Astrocyte (in vitro differentiated cells and primary cell): ENCODE data around the gene KRTAP5-1. TPM values are rescaled to one million over a fixed set of nuclear protein-coding genes. Genes with fewer than 3 reads are reported as not detected.

Source experiments
- DNase-seq: peaks from one replicate; pipeline ENCODE4 v3.0.0-alpha.2; 2010; ENCODE audit warnings: low read depth
- FAIRE-seq: peaks from 2 replicates; lab custom pipeline; 2011; peaks lifted over from hg19 to GRCh38; lab: Jason Lieb, UNC
- H2AFZ ChIP-seq: 2 replicates; pipeline ENCODE4 v1.6.0; 2012; ENCODE audit warnings: low read depth, low read length, inconsistent platforms
- H3K27ac ChIP-seq: 2 replicates; pipeline ENCODE4 v1.5.1; 2011; ENCODE audit warnings: low read depth, low read length, inconsistent platforms
- H3K27me3 ChIP-seq: 2 replicates; pipeline ENCODE4 v1.6.0; 2011; ENCODE audit warnings: low read length, inconsistent platforms; ENCODE audit not compliant: insufficient read depth
- H3K36me3 ChIP-seq: 2 replicates; pipeline ENCODE4 v1.5.1; 2011; ENCODE audit warnings: low read length, inconsistent platforms; ENCODE audit not compliant: insufficient read depth
- H3K4me1 ChIP-seq: 2 replicates; pipeline ENCODE4 v1.5.1; 2011; ENCODE audit warnings: low read length, inconsistent platforms; ENCODE audit not compliant: insufficient read depth
- H3K4me2 ChIP-seq: 2 replicates; pipeline ENCODE4 v1.6.0; 2012; ENCODE audit warnings: low read length, inconsistent platforms
- H3K4me3 ChIP-seq: 2 replicates; pipeline ENCODE4 v1.5.1; 2011; ENCODE audit warnings: low read depth, mild to moderate bottlenecking, low read length, inconsistent platforms; ENCODE audit not compliant: insufficient read depth
- H3K79me2 ChIP-seq: 2 replicates; pipeline ENCODE4 v1.6.0; 2012; ENCODE audit warnings: mild to moderate bottlenecking, low read length, inconsistent platforms; ENCODE audit not compliant: insufficient read depth
- H3K9ac ChIP-seq: 2 replicates; pipeline ENCODE4 v1.6.0; 2012; ENCODE audit warnings: mild to moderate bottlenecking, low read length, inconsistent platforms
- H3K9me3 ChIP-seq: 2 replicates; pipeline ENCODE4 v1.5.1; 2012; ENCODE audit warnings: low read depth, mild to moderate bottlenecking, low read length, inconsistent platforms; ENCODE audit not compliant: insufficient read depth
- H4K20me1 ChIP-seq: 2 replicates; pipeline ENCODE4 v1.6.0; 2012; ENCODE audit warnings: low read length, inconsistent platforms; ENCODE audit not compliant: insufficient read depth
- H3K27ac Mint-ChIP-seq: one replicate; pipeline ENCODE4 v1.8.0; 2021; ENCODE audit warnings: mild to moderate bottlenecking, mixed read lengths; ENCODE audit not compliant: unreplicated experiment
- H3K27me3 Mint-ChIP-seq: one replicate; pipeline ENCODE4 v1.8.0; 2021; ENCODE audit warnings: low read depth, mixed read lengths; ENCODE audit not compliant: unreplicated experiment
- H3K36me3 Mint-ChIP-seq: one replicate; pipeline ENCODE4 v1.8.0; 2021; ENCODE audit warnings: low read depth, mixed read lengths; ENCODE audit not compliant: unreplicated experiment
- H3K4me1 Mint-ChIP-seq: one replicate; pipeline ENCODE4 v1.8.0; 2021; ENCODE audit warnings: low read depth, mixed read lengths; ENCODE audit not compliant: unreplicated experiment
- H3K4me3 Mint-ChIP-seq: one replicate; pipeline ENCODE4 v1.8.0; 2021; ENCODE audit warnings: mild to moderate bottlenecking, moderate library complexity, mixed read lengths; ENCODE audit not compliant: unreplicated experiment
- H3K9me3 Mint-ChIP-seq: one replicate; pipeline ENCODE4 v1.8.0; 2021; ENCODE audit warnings: mild to moderate bottlenecking, mixed read lengths; ENCODE audit not compliant: unreplicated experiment
- EZH2 ChIP-seq: IDR thresholded peaks from 2 replicates; pipeline ENCODE4 v1.6.1; 2012; ENCODE audit warnings: mild to moderate bottlenecking, low read length, inconsistent platforms; ENCODE audit not compliant: insufficient read depth
- total RNA-seq: library from RNA; stranded (reverse); gene quantifications from 2 replicates; pipeline ENCODE4 v1.2.1, GENCODE V29; 2021
- TF ChIP-seq, protein P1 (sequence below): IDR thresholded peaks from 2 replicates; pipeline ENCODE4 v1.5.1; 2011; ENCODE audit warnings: low read depth, mild to moderate bottlenecking, inconsistent platforms, low read length, moderate library complexity; ENCODE audit not compliant: insufficient read depth

Gene KRTAP5-1
- total RNA-seq, 1 donor from 2014 or later: not detected

GRCh38 chr11:1567721-1568100, 17.4 kb downstream of the KRTAP5-1 start:
- H4K20me1 ChIP-seq: peaks cover 83% of the 10 kb centered on the region
- H3K4me2 ChIP-seq: no peak overlapping the region
- TF ChIP-seq, protein P1, sequence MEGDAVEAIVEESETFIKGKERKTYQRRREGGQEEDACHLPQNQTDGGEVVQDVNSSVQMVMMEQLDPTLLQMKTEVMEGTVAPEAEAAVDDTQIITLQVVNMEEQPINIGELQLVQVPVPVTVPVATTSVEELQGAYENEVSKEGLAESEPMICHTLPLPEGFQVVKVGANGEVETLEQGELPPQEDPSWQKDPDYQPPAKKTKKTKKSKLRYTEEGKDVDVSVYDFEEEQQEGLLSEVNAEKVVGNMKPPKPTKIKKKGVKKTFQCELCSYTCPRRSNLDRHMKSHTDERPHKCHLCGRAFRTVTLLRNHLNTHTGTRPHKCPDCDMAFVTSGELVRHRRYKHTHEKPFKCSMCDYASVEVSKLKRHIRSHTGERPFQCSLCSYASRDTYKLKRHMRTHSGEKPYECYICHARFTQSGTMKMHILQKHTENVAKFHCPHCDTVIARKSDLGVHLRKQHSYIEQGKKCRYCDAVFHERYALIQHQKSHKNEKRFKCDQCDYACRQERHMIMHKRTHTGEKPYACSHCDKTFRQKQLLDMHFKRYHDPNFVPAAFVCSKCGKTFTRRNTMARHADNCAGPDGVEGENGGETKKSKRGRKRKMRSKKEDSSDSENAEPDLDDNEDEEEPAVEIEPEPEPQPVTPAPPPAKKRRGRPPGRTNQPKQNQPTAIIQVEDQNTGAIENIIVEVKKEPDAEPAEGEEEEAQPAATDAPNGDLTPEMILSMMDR: no peak
- no peak for TF ChIP-seq EZH2
- no peaks in the 10 kb centered on the region for H3K27me3 Mint-ChIP-seq
- DNase-seq: no peak
- peaks cover 7% of the 10 kb centered on the region for H3K4me1 Mint-ChIP-seq
- H3K79me2 ChIP-seq: peaks cover 70% of the 10 kb centered on the region
- no peaks in the 10 kb centered on the region for H3K9me3 ChIP-seq
- H2AFZ ChIP-seq: no peak overlapping the region
- no peaks in the 10 kb centered on the region for H3K9me3 Mint-ChIP-seq
- H3K9ac ChIP-seq: no peak overlapping the region
- no peaks in the 10 kb centered on the region for H3K27me3 ChIP-seq
- no peak overlapping the region for H3K27ac Mint-ChIP-seq
- peaks cover 15% of the 10 kb centered on the region for H3K4me1 ChIP-seq
- H3K36me3 Mint-ChIP-seq: peaks cover 3% of the 10 kb centered on the region
- no peaks in the 10 kb centered on the region for H3K36me3 ChIP-seq
- H3K4me3 ChIP-seq: no peak overlapping the region
- no peak overlapping the region for H3K27ac ChIP-seq
- FAIRE-seq: no peak
- H3K4me3 Mint-ChIP-seq: no peak overlapping the region

- Histone ChIP-seq H3K27me3 (no peaks in the 10 kb centered on the region), H3K9ac (no peak overlapping the region), H3K4me2 (no peak overlapping the region), H3K9me3 (no peaks in the 10 kb centered on the region), H2AFZ (no peak overlapping the region), H3K79me2 (peaks cover 70% of the 10 kb centered on the region), H4K20me1 (peaks cover 88% of the 10 kb centered on the region), H3K36me3 (no peaks in the 10 kb centered on the region), H3K4me3 (no peak overlapping the region), H3K27ac (no peak overlapping the region), H3K4me1 (peaks cover 15% of the 10 kb centered on the region)
- H3K4me3 Mint-ChIP-seq: no peak overlapping the region
- H3K9me3 Mint-ChIP-seq: no peaks in the 10 kb centered on the region
- H3K36me3 Mint-ChIP-seq: peaks cover 3% of the 10 kb centered on the region
- H3K27me3 Mint-ChIP-seq: no peaks in the 10 kb centered on the region
- no peak for FAIRE-seq
- TF ChIP-seq EZH2: no peak
- TF ChIP-seq, protein P1: no peak
- H3K4me1 Mint-ChIP-seq: peaks cover 7% of the 10 kb centered on the region
- no peak overlapping the region for H3K27ac Mint-ChIP-seq
- DNase-seq: no peak
These were observed 17.9 kb downstream of the KRTAP5-1 start for GRCh38 chr11:1567052-1567720.

DNA sequence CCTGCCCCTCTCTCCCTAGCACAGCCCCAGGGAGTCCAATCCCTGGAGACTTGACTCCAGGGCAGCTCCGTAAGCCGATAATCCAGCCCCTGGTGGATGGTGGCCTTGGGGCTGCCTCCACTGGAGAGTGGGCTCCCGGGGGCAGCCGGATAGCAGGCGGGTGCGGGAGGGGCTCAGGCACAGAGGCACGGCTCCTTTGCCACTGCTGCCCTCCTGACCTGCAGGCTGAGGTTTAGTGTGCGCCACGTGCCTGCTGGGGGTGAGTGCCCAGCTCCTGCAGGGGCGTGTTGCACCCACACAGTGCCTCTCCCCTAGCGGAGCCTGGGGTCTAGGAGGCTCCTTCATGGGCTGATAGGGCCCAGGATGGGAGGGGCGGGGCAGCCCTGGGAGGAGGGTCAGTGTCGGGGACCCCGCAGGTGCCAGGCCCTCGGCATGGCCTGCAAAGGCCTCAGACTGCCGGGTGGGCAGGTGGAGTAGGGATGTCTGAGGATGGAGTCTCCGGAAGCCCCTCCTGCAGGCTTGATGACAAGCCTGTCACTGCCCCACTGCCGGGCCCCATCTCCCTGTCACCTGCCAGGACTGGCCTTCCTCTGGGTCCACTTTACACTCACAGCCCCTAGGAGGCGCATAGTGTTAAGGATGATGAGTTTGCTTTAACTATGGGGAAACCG, 18.6 kb downstream of the KRTAP5-1 start:
- Histone ChIP-seq H4K20me1 (peaks cover 95% of the 10 kb centered on the region), H3K27me3 (no peaks in the 10 kb centered on the region), H3K4me3 (no peak overlapping the region), H3K27ac (no peak overlapping the region), H3K4me2 (no peak overlapping the region), H3K9me3 (no peaks in the 10 kb centered on the region), H2AFZ (no peak overlapping the region), H3K9ac (no peak overlapping the region), H3K4me1 (peaks cover 15% of the 10 kb centered on the region), H3K79me2 (peaks cover 70% of the 10 kb centered on the region), H3K36me3 (no peaks in the 10 kb centered on the region)
- Mint-ChIP-seq H3K4me3 (peak overlapping the region; percentile 50), H3K27me3 (no peaks in the 10 kb centered on the region), H3K27ac (no peak overlapping the region), H3K9me3 (no peaks in the 10 kb centered on the region), H3K4me1 (peaks cover 7% of the 10 kb centered on the region), H3K36me3 (peaks cover 3% of the 10 kb centered on the region)
- TF ChIP-seq, protein P1: no peak
- FAIRE-seq (no peak), DNase-seq (no peak)
